ENCODE data around the gene ZBED3. TPM values are rescaled to one million over a fixed set of nuclear protein-coding genes. Genes with fewer than 3 reads are reported as not detected.
A peak's percentile ranks its signal among the peaks of the same experiment; 100 is the strongest.
"Not testable (repeated sequence)": the region's sequence is repeated elsewhere in the genome, so short reads cannot be mapped to it uniquely, and the experiment has no call there.

Gene ZBED3
- total and polyA plus RNA-seq, 2 experiments from 2014 or later, result 4.3 to 24.8 TPM

GRCh38 chr5:77086368-77086688, 757 bp downstream of the ZBED3 start:
- Histone ChIP-seq H3K4me3 (peak overlapping the region; percentile 57), H3K4me1 (ENCODE audit: low read depth) (peaks cover 15% of the 10 kb centered on the region), H3K36me3 (no peaks in the 10 kb centered on the region), H3K9me3 (ENCODE audit: low read depth) (no peaks in the 10 kb centered on the region), H3K27ac (peak overlapping the region; percentile 96), H3K27me3 (no peaks in the 10 kb centered on the region)
- DNase-seq (ENCODE audit: low read depth in 1 of 2, low spot score in 1 of 2), result no peak
- TF ChIP-seq, protein P1, sequence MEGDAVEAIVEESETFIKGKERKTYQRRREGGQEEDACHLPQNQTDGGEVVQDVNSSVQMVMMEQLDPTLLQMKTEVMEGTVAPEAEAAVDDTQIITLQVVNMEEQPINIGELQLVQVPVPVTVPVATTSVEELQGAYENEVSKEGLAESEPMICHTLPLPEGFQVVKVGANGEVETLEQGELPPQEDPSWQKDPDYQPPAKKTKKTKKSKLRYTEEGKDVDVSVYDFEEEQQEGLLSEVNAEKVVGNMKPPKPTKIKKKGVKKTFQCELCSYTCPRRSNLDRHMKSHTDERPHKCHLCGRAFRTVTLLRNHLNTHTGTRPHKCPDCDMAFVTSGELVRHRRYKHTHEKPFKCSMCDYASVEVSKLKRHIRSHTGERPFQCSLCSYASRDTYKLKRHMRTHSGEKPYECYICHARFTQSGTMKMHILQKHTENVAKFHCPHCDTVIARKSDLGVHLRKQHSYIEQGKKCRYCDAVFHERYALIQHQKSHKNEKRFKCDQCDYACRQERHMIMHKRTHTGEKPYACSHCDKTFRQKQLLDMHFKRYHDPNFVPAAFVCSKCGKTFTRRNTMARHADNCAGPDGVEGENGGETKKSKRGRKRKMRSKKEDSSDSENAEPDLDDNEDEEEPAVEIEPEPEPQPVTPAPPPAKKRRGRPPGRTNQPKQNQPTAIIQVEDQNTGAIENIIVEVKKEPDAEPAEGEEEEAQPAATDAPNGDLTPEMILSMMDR (IDR thresholded peaks at IDR 0.05; ENCODE audit: low read depth, low read length), result no peak

DNA sequence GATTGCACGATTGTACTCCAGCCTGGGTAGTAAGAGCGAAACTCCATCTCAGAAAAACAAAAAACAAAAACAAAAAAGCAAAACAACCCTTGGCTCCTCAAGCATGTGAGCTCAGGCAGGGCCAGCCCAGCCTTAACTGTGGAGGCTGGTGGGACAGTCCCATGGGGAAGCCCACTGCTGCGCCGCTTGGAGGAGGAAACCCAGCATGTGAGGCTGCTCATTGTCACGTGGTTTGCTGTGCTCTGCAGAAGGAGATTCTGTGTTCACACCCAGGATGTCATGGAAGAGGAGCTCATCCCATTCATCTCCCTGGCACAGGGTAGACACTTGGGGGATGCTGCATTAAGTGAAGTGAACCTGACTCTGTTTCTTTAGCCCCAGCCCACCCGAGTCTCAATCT, 4.0 kb downstream of the ZBED3 start:
- TF ChIP-seq, protein P1 (IDR thresholded peaks at IDR 0.05; ENCODE audit: low read depth, low read length), result no peak
- H3K27me3 ChIP-seq, result peaks cover 5% of the 10 kb centered on the region
- H3K4me3 ChIP-seq, result no peak overlapping the region
- no peaks in the 10 kb centered on the region for H3K9me3 ChIP-seq (ENCODE audit: low read depth)
- no peak overlapping the region for H3K27ac ChIP-seq
- peaks cover 15% of the 10 kb centered on the region for H3K4me1 ChIP-seq (ENCODE audit: low read depth)
- H3K36me3 ChIP-seq, result no peaks in the 10 kb centered on the region
- no peak for DNase-seq (ENCODE audit: low read depth in 1 of 2, low spot score in 1 of 2)

GRCh38 chr5:77082280-77082679, 4.8 kb downstream of the ZBED3 start:
- Histone ChIP-seq H3K4me3 (no peak overlapping the region), H3K27ac (no peak overlapping the region), H3K27me3 (peaks cover 5% of the 10 kb centered on the region), H3K9me3 (ENCODE audit: low read depth) (no peaks in the 10 kb centered on the region), H3K4me1 (ENCODE audit: low read depth) (peaks cover 10% of the 10 kb centered on the region), H3K36me3 (no peaks in the 10 kb centered on the region)
- no peak for DNase-seq (ENCODE audit: low read depth in 1 of 2, low spot score in 1 of 2)
- TF ChIP-seq, protein P1 (IDR thresholded peaks at IDR 0.05; ENCODE audit: low read depth, low read length), result no peak

DNA sequence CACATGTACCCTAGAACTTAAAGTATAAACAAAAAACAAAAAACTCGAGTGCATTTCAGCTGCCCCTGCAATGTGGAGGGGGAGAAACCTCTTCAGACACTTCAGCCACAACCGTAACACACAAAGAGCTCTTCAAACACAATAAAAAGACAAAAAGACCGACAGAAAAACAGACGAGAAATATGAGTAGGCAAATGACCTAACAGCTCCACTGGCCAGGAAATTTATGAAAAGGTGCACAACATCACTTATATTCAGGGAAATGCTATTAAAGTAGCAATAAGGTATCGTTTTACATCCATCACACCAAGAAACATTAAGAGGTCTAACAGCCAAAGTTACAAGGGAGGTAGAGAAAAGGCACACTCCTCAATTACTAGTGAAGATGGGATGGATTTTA, 6.2 kb downstream of the ZBED3 start:
- no peaks in the 10 kb centered on the region for H3K36me3 ChIP-seq
- H3K9me3 ChIP-seq (ENCODE audit: low read depth), result no peaks in the 10 kb centered on the region
- TF ChIP-seq, protein P1 (IDR thresholded peaks at IDR 0.05; ENCODE audit: low read depth, low read length), result no peak
- H3K4me1 ChIP-seq (ENCODE audit: low read depth), result peaks cover 6% of the 10 kb centered on the region
- H3K27me3 ChIP-seq, result peaks cover 5% of the 10 kb centered on the region
- H3K4me3 ChIP-seq, result no peak overlapping the region
- no peak for DNase-seq (ENCODE audit: low read depth in 1 of 2, low spot score in 1 of 2)
- no peak overlapping the region for H3K27ac ChIP-seq

- H3K4me1 ChIP-seq (ENCODE audit: low read depth); DNase-seq (ENCODE audit: low read depth in 1 of 2, low spot score in 1 of 2); H3K4me3 ChIP-seq; H3K9me3 ChIP-seq (ENCODE audit: low read depth); H3K36me3 ChIP-seq; H3K27ac ChIP-seq; H3K27me3 ChIP-seq: not testable (repeated sequence)
These were observed 6.6 kb downstream of the ZBED3 start for GRCh38 chr5:77080479-77080878.

GRCh38 chr5:77077829-77078176, 9.3 kb downstream of the ZBED3 start:
- Histone ChIP-seq H3K4me3 (peak overlapping the region; percentile 52), H3K27ac (no peak overlapping the region), H3K9me3 (ENCODE audit: low read depth) (no peaks in the 10 kb centered on the region), H3K36me3 (no peaks in the 10 kb centered on the region), H3K27me3 (peaks cover 5% of the 10 kb centered on the region), H3K4me1 (ENCODE audit: low read depth) (no peaks in the 10 kb centered on the region)
- DNase-seq (ENCODE audit: low read depth in 1 of 2, low spot score in 1 of 2), result no peak
- TF ChIP-seq, protein P1 (IDR thresholded peaks at IDR 0.05; ENCODE audit: low read depth, low read length), result no peak

Data from cardiac muscle cell (in vitro differentiated cells and primary cell).